GM23338 (cell line): ENCODE data around the gene DDRGK1. TPM values are rescaled to one million over a fixed set of nuclear protein-coding genes. Genes with fewer than 3 reads are reported as not detected.
A peak's percentile ranks its signal among the peaks of the same experiment; 100 is the strongest.
"Not testable (repeated sequence)": the region's sequence is repeated elsewhere in the genome, so short reads cannot be mapped to it uniquely, and the experiment has no call there.

Experiments
- ATAC-seq: fragments of 200-7000 bp; cut with Tn5 transposase; 3 replicates; pipeline ENCODE4 v1.9.1; 2020
- DNase-seq: peaks from one replicate; pipeline ENCODE4 v3.0.0-alpha.2; 2015; ENCODE audit warnings: low spot score
- H2AFZ ChIP-seq: fragments of 200-600 bp; sonication (generic); 2 replicates; pipeline ENCODE4 v1.8.0; 2016; ENCODE audit warnings: antibody characterized with exemption, mild to moderate bottlenecking, moderate library complexity
- H3F3A ChIP-seq: fragments of 200-600 bp; sonication (generic); replicated peaks from 2 replicates; pipeline ENCODE4 v1.8.0; 2017; ENCODE audit warnings: antibody characterized with exemption, mixed run types, low read depth
- H3K27ac ChIP-seq: fragments of 200-600 bp; sonication (generic); 2 replicates; pipeline ENCODE4 v1.6.1; 2016; ENCODE audit warnings: low read depth
- H3K27me3 ChIP-seq: fragments of 200-600 bp; sonication (generic); 2 replicates; pipeline ENCODE4 v1.8.0; 2016; ENCODE audit warnings: mild to moderate bottlenecking, mixed run types, moderate library complexity; ENCODE audit not compliant: insufficient read depth
- H3K36me3 ChIP-seq: fragments of 200-600 bp; sonication (generic); 2 replicates; pipeline ENCODE4 v1.8.0; 2016; ENCODE audit warnings: mild to moderate bottlenecking; ENCODE audit not compliant: insufficient read depth
- H3K4me1 ChIP-seq: fragments of 200-600 bp; sonication (generic); 2 replicates; pipeline ENCODE4 v1.8.0; 2016; ENCODE audit warnings: mild to moderate bottlenecking, moderate library complexity; ENCODE audit not compliant: insufficient read depth
- H3K4me2 ChIP-seq: fragments of 200-600 bp; sonication (generic); 2 replicates; pipeline ENCODE4 v1.7.1; 2017; ENCODE audit warnings: mixed run types
- H3K4me3 ChIP-seq: fragments of 200-600 bp; sonication (generic); 2 replicates; pipeline ENCODE4 v1.6.1; 2016; ENCODE audit warnings: mixed run types
- H3K79me2 ChIP-seq: fragments of 200-600 bp; sonication (generic); replicated peaks from 2 replicates; pipeline ENCODE4 v1.8.0; 2017; ENCODE audit warnings: mild to moderate bottlenecking; ENCODE audit not compliant: insufficient read depth
- H3K9me2 ChIP-seq: fragments of 200-600 bp; sonication (generic); 2 replicates; pipeline ENCODE4 v1.8.0; 2017; ENCODE audit not compliant: insufficient read depth
- H4K20me1 ChIP-seq: fragments of 200-600 bp; sonication (generic); replicated peaks from 2 replicates; pipeline ENCODE4 v1.8.0; 2017; ENCODE audit warnings: mild to moderate bottlenecking; ENCODE audit not compliant: insufficient read depth
- H3K27ac Mint-ChIP-seq: 2 replicates; pipeline ENCODE4 v1.8.0; 2020; ENCODE audit warnings: inconsistent platforms, mild to moderate bottlenecking, moderate library complexity, mixed read lengths
- H3K27me3 Mint-ChIP-seq: 3 replicates; pipeline ENCODE4 v1.8.0; 2022; ENCODE audit warnings: low read depth, mild to moderate bottlenecking, moderate library complexity, mixed read lengths, inconsistent platforms; ENCODE audit not compliant: insufficient read depth, poor library complexity
- H3K36me3 Mint-ChIP-seq: 3 replicates; pipeline ENCODE4 v1.8.0; 2021; ENCODE audit warnings: low read depth, mild to moderate bottlenecking, inconsistent platforms, moderate library complexity, mixed read lengths
- H3K4me1 Mint-ChIP-seq: 3 replicates; pipeline ENCODE4 v1.8.0; 2020; ENCODE audit warnings: mild to moderate bottlenecking, inconsistent platforms, mixed read lengths
- H3K4me3 Mint-ChIP-seq: 3 replicates; pipeline ENCODE4 v1.8.0; 2021; ENCODE audit warnings: moderate library complexity, mild to moderate bottlenecking, inconsistent platforms, mixed read lengths
- H3K9me3 Mint-ChIP-seq: 3 replicates; pipeline ENCODE4 v1.8.0; 2020; ENCODE audit warnings: moderate library complexity, mild to moderate bottlenecking, inconsistent platforms, mixed read lengths
- CREB1 ChIP-seq: fragments of 250-450 bp; sonication (Bioruptor Pico); IDR thresholded peaks from 2 replicates; pipeline ENCODE4 v1.5.0; 2020; ENCODE audit warnings: low read depth, mild to moderate bottlenecking, moderate library complexity
- CTCF ChIP-seq, 2 experiments: fragments of 200-600 bp in 1 of 2; sonication (generic) in 1 of 2; conservative IDR thresholded peaks; 2 replicates each; pipeline versions ENCODE4 v1.5.1 to v1.6.1; 2016 to 2017; ENCODE audit warnings: antibody characterized with exemption in 2 of 2, low read depth in 2 of 2, mild to moderate bottlenecking in 2 of 2, moderate library complexity in 1 of 2
- ETS1 ChIP-seq: IDR thresholded peaks from 2 replicates; pipeline ENCODE4 v1.6.1; 2016; ENCODE audit warnings: antibody characterized with exemption
- EZH2 ChIP-seq: fragments of 200-600 bp; sonication (generic); IDR thresholded peaks from one replicate; pipeline ENCODE4 v1.8.0; 2017; ENCODE audit warnings: antibody characterized with exemption, mild to moderate bottlenecking, low read depth; ENCODE audit not compliant: unreplicated experiment
- EZH2phosphoT487 ChIP-seq: fragments of 200-600 bp; sonication (generic); IDR thresholded peaks from one replicate; pipeline ENCODE4 v1.8.1; 2018; ENCODE audit warnings: antibody characterized with exemption; ENCODE audit not compliant: unreplicated experiment
- JUNB ChIP-seq: IDR thresholded peaks from one replicate; pipeline ENCODE4 v1.6.1; 2016; ENCODE audit warnings: antibody characterized with exemption; ENCODE audit not compliant: unreplicated experiment
- NANOG ChIP-seq: IDR thresholded peaks from 2 replicates; pipeline ENCODE4 v1.6.1; 2016; ENCODE audit warnings: antibody characterized with exemption, borderline replicate concordance
- STAT1 ChIP-seq: IDR thresholded peaks from one replicate; pipeline ENCODE4 v1.6.1; 2016; ENCODE audit warnings: antibody characterized with exemption; ENCODE audit not compliant: unreplicated experiment
- ZNF331 ChIP-seq: fragments of 250-450 bp; sonication (Bioruptor Pico); IDR thresholded peaks from 2 replicates; pipeline ENCODE4 v1.5.0; 2020; ENCODE audit warnings: low read depth, mild to moderate bottlenecking, moderate library complexity
- polyA plus RNA-seq: library from polyadenylated mRNA; unstranded; fragments of >200 nt; fragmentation: Nextera tagmentation; extraction: Ambion mirVana; gene quantifications from 2 replicates; pipeline ENCODE4 v1.2.1, GENCODE V29; 2016
- total RNA-seq: library from RNA; depleted of rRNA; stranded (reverse); fragments of >200 nt; shearing (Covaris generic); gene quantifications from 2 replicates; pipeline ENCODE4 v1.2.3, GENCODE V29; 2014

DDRGK1 gene
- total and polyA plus RNA-seq, 2 experiments from 2014 or later = 44.0 to 45.5 TPM

GRCh38 chr20:3158968-3159431 is 45.5 kb downstream of the DDRGK1 start:
- ATAC-seq (peak; percentile 18), DNase-seq (peak; percentile 52)
- Histone ChIP-seq H4K20me1 (peaks cover 33% of the 10 kb centered on the region), H3K36me3 (no peaks in the 10 kb centered on the region), H3K4me1 (peaks cover 8% of the 10 kb centered on the region; the same call in 1 of the 2 replicates), H2AFZ (no peak overlapping the region; the same call in 1 of the 2 replicates), H3K9me2 (no peaks in the 10 kb centered on the region), H3K27me3 (no peaks in the 10 kb centered on the region), H3K4me2 (peak overlapping the region; percentile 99), H3F3A (peaks cover 7% of the 10 kb centered on the region; the same call in 1 of the 2 replicates), H3K79me2 (peaks cover 56% of the 10 kb centered on the region), H3K4me3 (peak overlapping the region; percentile 98), H3K27ac (peak overlapping the region; percentile 84)
- Mint-ChIP-seq H3K4me3 (peak overlapping the region; percentile 96), H3K36me3 (peaks cover 5% of the 10 kb centered on the region; the same call in 2 of the 3 replicates), H3K4me1 (peaks cover 24% of the 10 kb centered on the region), H3K9me3 (peaks cover 3% of the 10 kb centered on the region; the same call in 2 of the 3 replicates), H3K27ac (peak overlapping the region; percentile 93), H3K27me3 (peaks cover 21% of the 10 kb centered on the region)
- TF ChIP-seq ZNF331 (CRISPR knock-in tag) (no peak), JUNB (no peak), ETS1 (no peak)

GRCh38 chr20:3157817-3158216 is 46.7 kb downstream of the DDRGK1 start:
- peaks cover 42% of the 10 kb centered on the region for H4K20me1 ChIP-seq
- peaks cover 67% of the 10 kb centered on the region for H3K79me2 ChIP-seq
- Mint-ChIP-seq H3K36me3 (no peaks in the 10 kb centered on the region; the same call in 2 of the 3 replicates), H3K27me3 (peaks cover 21% of the 10 kb centered on the region), H3K4me3 (peak overlapping the region; percentile 96), H3K4me1 (peaks cover 17% of the 10 kb centered on the region; the same call in 2 of the 3 replicates), H3K9me3 (peaks cover 3% of the 10 kb centered on the region; the same call in 2 of the 3 replicates), H3K27ac (no peak overlapping the region)
- no peak overlapping the region for H2AFZ ChIP-seq
- ATAC-seq (no peak), DNase-seq (no peak)
- no peaks in the 10 kb centered on the region for H3K9me2 ChIP-seq
- H3K4me3 ChIP-seq = peak overlapping the region; percentile 98; the same call in 1 of the 2 replicates
- TF ChIP-seq EZH2phosphoT487 (no peak), STAT1 (no peak), ZNF331 (CRISPR knock-in tag) (no peak), EZH2 (no peak)
- no peak overlapping the region for H3K27ac ChIP-seq
- peak overlapping the region; percentile 50; the same call in 1 of the 2 replicates for H3K4me2 ChIP-seq
- H3K36me3 ChIP-seq = no peaks in the 10 kb centered on the region
- peaks cover 6% of the 10 kb centered on the region; the same call in 1 of the 2 replicates for H3F3A ChIP-seq
- no peaks in the 10 kb centered on the region for H3K27me3 ChIP-seq
- peaks cover 8% of the 10 kb centered on the region; the same call in 1 of the 2 replicates for H3K4me1 ChIP-seq

GRCh38 chr20:3156811-3157619 is 47.5 kb downstream of the DDRGK1 start:
- Histone ChIP-seq H3K4me3 (no peak overlapping the region), H3K4me2 (no peak overlapping the region), H3F3A (peaks cover 3% of the 10 kb centered on the region; the same call in 1 of the 2 replicates), H2AFZ (no peak overlapping the region), H3K27me3 (no peaks in the 10 kb centered on the region), H4K20me1 (peaks cover 48% of the 10 kb centered on the region), H3K27ac (no peak overlapping the region), H3K79me2 (peaks cover 75% of the 10 kb centered on the region), H3K9me2 (no peaks in the 10 kb centered on the region), H3K4me1 (peaks cover 8% of the 10 kb centered on the region; the same call in 1 of the 2 replicates), H3K36me3 (no peaks in the 10 kb centered on the region)
- Mint-ChIP-seq H3K27ac (no peak overlapping the region), H3K27me3 (peaks cover 19% of the 10 kb centered on the region), H3K4me3 (peak overlapping the region; percentile 96; the same call in 1 of the 3 replicates), H3K4me1 (peaks cover 11% of the 10 kb centered on the region; the same call in 2 of the 3 replicates), H3K36me3 (no peaks in the 10 kb centered on the region; the same call in 2 of the 3 replicates), H3K9me3 (peaks cover 3% of the 10 kb centered on the region; the same call in 2 of the 3 replicates)
- TF ChIP-seq CREB1 (CRISPR knock-in tag) (no peak), CTCF (conservative IDR thresholded peaks at IDR 0.05; ENCODE audit: low read depth in 2 of 2) (no peak), NANOG (no peak), STAT1 (no peak)
- DNase-seq (no peak), ATAC-seq (no peak)

- H3K9me2 ChIP-seq, H3K4me1 ChIP-seq, H3K27ac Mint-ChIP-seq, H3K9me3 Mint-ChIP-seq, H3K4me1 Mint-ChIP-seq, H2AFZ ChIP-seq, H3K4me3 ChIP-seq, H3K27me3 Mint-ChIP-seq, DNase-seq, H3K4me3 Mint-ChIP-seq, H3K27ac ChIP-seq, H3K27me3 ChIP-seq, H3F3A ChIP-seq, H3K4me2 ChIP-seq: not testable (repeated sequence)
- peaks cover 19% of the 10 kb centered on the region for H3K36me3 ChIP-seq
- peaks cover 19% of the 10 kb centered on the region; the same call in 2 of the 3 replicates for H3K36me3 Mint-ChIP-seq
- peaks cover 51% of the 10 kb centered on the region for H4K20me1 ChIP-seq
- H3K79me2 ChIP-seq = peaks cover 82% of the 10 kb centered on the region
- 0 out of 3 replicates have a peak, but pooled peaks have one; percentile 32 for ATAC-seq
Observed at GRCh38 chr20:3152057-3152644, 52.3 kb downstream of the DDRGK1 start.
